Ovary (tissue), 3 donors: ENCODE results near the gene EEF2K.

Experiments used
- EP300 ChIP-seq: sonication (generic); formaldehyde crosslinking; IDR thresholded peaks from one replicate; pipeline ENCODE4 v1.6.1; 2017; ENCODE audit warnings: antibody characterized with exemption
- POLR2A ChIP-seq: fragments of 450-650 bp; IDR thresholded peaks from one replicate; pipeline ENCODE4 v1.6.1; 2017; ENCODE audit warnings: antibody characterized with exemption, mild to moderate bottlenecking, moderate library complexity
- TF ChIP-seq, protein P1 (sequence below), 3 donors: fragments of 450-650 bp in 2 of 3; fragments of 200-600 bp in 1 of 3; IDR thresholded peaks; one replicate each; pipeline versions ENCODE4 v1.5.1 to v1.8.0; 2016 to 2022; ENCODE audit warnings: antibody characterized with exemption in 3 of 3, mild to moderate bottlenecking in 1 of 3
- donor health status: DM: no; HTN: no; CAD: no.

DNA sequence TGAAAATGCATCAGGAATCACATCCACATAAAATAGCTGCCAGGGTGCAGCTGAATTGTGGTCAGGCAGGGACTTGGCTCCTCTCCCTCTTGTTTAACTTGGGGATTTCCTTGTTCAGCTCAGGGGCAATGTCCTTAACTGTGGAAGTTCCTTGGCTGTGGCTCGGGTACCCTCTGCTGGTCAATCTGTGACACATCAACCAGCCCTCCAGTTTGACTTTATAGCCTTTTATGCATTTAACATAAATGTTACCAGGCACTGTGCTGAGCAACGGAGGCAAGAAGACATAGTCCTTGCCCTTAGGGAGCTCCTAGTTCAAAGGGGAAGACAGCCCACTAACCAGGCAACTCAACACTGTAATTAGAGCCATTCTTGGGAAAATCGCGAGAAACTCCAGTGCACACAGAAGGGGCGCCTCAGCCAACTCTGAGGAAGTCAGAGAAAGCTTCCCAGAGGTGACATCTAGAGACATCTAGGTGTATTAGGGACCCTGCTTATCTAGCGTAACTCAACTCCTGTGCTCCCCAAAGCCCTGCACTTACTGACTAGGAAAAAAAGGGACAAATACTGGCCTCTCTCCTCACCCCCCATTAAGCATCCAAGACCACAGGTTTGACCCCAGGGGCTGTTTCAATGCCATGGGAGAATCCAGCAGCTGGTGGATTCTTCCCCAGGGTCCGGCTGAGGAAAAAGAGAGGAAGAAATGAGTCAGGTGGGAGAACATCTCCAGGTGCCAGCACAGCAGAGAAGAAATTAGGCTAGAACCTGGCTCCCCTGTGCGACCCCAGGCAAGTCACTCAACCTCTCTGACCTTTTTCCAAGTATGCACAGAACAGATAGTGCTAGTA is 17.3 kb upstream of the EEF2K start:
- TF ChIP-seq, protein P1, sequence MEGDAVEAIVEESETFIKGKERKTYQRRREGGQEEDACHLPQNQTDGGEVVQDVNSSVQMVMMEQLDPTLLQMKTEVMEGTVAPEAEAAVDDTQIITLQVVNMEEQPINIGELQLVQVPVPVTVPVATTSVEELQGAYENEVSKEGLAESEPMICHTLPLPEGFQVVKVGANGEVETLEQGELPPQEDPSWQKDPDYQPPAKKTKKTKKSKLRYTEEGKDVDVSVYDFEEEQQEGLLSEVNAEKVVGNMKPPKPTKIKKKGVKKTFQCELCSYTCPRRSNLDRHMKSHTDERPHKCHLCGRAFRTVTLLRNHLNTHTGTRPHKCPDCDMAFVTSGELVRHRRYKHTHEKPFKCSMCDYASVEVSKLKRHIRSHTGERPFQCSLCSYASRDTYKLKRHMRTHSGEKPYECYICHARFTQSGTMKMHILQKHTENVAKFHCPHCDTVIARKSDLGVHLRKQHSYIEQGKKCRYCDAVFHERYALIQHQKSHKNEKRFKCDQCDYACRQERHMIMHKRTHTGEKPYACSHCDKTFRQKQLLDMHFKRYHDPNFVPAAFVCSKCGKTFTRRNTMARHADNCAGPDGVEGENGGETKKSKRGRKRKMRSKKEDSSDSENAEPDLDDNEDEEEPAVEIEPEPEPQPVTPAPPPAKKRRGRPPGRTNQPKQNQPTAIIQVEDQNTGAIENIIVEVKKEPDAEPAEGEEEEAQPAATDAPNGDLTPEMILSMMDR (IDR thresholded peaks at IDR 0.05), result peak; percentile 46 to 83 (median 77)
- no peak for TF ChIP-seq EP300
- no peak for TF ChIP-seq POLR2A
